Lower leg skin (tissue), 4 donors: ENCODE results near the gene YIF1B. TPM values are rescaled to one million over a fixed set of nuclear protein-coding genes. Genes with fewer than 3 reads are reported as not detected.

Source experiments
- DNase-seq, 2 donors: peaks; one replicate each; pipeline ENCODE4 v3.0.0-alpha.2; 2019; ENCODE audit warnings: low spot score in 2 of 2
- H3K4me3 ChIP-seq: fragments of 200-600 bp; sonication (generic); 2 replicates; pipeline ENCODE4 v1.5.1; 2017; ENCODE audit warnings: mild to moderate bottlenecking, low read depth; ENCODE audit not compliant: poor library complexity, severe bottlenecking
- POLR2A ChIP-seq, 2 donors: fragments of 450-650 bp; IDR thresholded peaks; one replicate each; pipeline ENCODE4 v1.6.1; 2016 to 2017; ENCODE audit warnings: antibody characterized with exemption in 2 of 2, mild to moderate bottlenecking in 1 of 2, moderate library complexity in 1 of 2
- WGBS, 2 donors: methylation state at CpG; one replicate each; pipeline ENCODE4 v1.1.5; 2018; 5-methylcytosine and 5-hydroxymethylcytosine counted together
- intact Hi-C: fragments of 100-400 bp; cut with DNase I; formaldehyde crosslinking; loops from one replicate; pipeline ENCODE4 v1.15.0; 2023; ENCODE audit warnings: low total_unique reads
- total RNA-seq, 4 donors: library from RNA; depleted of rRNA; stranded (reverse); fragments of >200 nt; gene quantifications; one replicate each; pipeline ENCODE4 v1.1.0, GENCODE V29; 2016
- TF ChIP-seq, protein P1 (sequence below), 3 donors: fragments of 450-650 bp; IDR thresholded peaks; one replicate each; pipeline ENCODE4 v1.5.1; 2016; ENCODE audit warnings: antibody characterized with exemption in 3 of 3, mild to moderate bottlenecking in 3 of 3, moderate library complexity in 2 of 3

The YIF1B gene
- total RNA-seq, 4 donors from 2014 or later: 14.1 to 38.5 (median 25.5) TPM

- no peak for DNase-seq
Measured at GRCh38 chr19:38281811-38282566, 33.8 kb downstream of the YIF1B start.

GRCh38 chr19:38280030-38280921 is 35.5 kb downstream of the YIF1B start:
- H3K4me3 ChIP-seq: no peak overlapping the region
- no peak for TF ChIP-seq POLR2A (IDR thresholded peaks at IDR 0.05)
- WGBS, 2 donors: 59 to 69% methylated on average over 17 of the region's 17 CpGs
- no peak for DNase-seq
- intact Hi-C loops: no loop called here

More at GRCh38 chr19:38281811-38282566, 33.8 kb downstream of the YIF1B start:
- H3K4me3 ChIP-seq: no peak overlapping the region
- 63 to 65% methylated on average over 7 of the region's 7 CpGs for WGBS, 2 donors
- intact Hi-C loops: no loop called here
- no peak for TF ChIP-seq POLR2A (IDR thresholded peaks at IDR 0.05)
- TF ChIP-seq, protein P1, sequence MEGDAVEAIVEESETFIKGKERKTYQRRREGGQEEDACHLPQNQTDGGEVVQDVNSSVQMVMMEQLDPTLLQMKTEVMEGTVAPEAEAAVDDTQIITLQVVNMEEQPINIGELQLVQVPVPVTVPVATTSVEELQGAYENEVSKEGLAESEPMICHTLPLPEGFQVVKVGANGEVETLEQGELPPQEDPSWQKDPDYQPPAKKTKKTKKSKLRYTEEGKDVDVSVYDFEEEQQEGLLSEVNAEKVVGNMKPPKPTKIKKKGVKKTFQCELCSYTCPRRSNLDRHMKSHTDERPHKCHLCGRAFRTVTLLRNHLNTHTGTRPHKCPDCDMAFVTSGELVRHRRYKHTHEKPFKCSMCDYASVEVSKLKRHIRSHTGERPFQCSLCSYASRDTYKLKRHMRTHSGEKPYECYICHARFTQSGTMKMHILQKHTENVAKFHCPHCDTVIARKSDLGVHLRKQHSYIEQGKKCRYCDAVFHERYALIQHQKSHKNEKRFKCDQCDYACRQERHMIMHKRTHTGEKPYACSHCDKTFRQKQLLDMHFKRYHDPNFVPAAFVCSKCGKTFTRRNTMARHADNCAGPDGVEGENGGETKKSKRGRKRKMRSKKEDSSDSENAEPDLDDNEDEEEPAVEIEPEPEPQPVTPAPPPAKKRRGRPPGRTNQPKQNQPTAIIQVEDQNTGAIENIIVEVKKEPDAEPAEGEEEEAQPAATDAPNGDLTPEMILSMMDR (IDR thresholded peaks at IDR 0.05): no peak

DNA sequence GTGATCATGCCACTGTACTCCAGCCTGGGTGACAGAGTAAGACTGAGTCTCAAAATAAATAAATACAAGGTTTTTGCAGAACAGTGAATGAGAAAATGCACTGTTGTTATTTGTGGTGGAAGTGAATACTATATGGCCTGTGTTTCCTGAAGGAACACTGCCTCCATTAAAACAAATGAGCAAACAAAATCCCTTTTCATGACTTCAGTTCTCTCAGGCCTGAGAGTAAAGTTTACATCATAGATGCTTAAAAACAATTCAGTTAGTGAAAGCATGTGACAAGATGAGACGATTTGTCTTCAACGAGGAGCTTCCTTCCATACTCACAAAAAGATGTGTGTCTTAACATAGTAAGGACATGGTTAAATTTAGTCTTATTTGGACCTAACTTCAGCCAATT is 37.0 kb downstream of the YIF1B start:
- TF ChIP-seq POLR2A (IDR thresholded peaks at IDR 0.05): no peak
- TF ChIP-seq, protein P1 (IDR thresholded peaks at IDR 0.05): no peak
- intact Hi-C loops: no loop called here

DNA sequence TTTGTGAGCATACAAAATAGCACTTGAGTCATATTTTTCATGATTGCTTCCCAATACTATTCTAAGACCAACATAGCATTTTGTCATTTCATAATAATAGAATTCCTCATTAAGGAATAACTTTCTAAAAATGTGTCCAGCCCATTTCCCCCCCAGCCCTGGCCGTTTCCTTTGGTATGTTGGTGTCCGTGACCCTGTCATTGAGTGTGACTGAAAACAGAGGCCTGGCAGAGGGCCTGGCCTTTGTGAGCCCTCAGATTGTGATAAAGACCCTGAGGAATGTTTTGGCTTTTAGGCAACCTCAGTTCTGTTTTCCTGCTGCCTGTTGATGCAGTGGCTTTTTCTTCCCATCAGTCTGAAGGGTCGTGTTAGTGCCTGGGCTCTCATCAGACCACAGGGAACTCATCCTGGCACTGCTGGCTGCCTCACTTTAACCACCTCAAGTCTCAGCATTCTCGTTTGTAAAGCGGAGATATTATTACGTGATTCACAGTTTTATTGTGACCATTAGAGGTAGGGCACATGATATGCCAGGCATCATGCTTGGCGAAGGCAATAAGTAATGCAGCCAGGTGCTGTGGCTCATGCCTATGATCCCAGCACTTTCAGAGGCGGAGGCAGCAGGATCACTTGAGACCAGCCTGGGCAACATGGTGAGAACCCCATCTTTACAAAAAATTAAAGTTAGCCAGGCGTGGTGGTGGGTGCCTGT is 37.6 kb downstream of the YIF1B start:
- no peak for DNase-seq
- 49 to 59% methylated on average over 9 of the region's 9 CpGs for WGBS, 2 donors
- intact Hi-C loops: no loop called here
- no peak for TF ChIP-seq POLR2A (IDR thresholded peaks at IDR 0.05)
- TF ChIP-seq, protein P1 (IDR thresholded peaks at IDR 0.05): no peak
- H3K4me3 ChIP-seq: no peak overlapping the region

More for the DNA sequence above, 37.0 kb downstream of the YIF1B start:
- no peak for DNase-seq
- no peak overlapping the region for H3K4me3 ChIP-seq
- WGBS, 2 donors: 62% methylated on average over 2 of the region's 2 CpGs

DNA sequence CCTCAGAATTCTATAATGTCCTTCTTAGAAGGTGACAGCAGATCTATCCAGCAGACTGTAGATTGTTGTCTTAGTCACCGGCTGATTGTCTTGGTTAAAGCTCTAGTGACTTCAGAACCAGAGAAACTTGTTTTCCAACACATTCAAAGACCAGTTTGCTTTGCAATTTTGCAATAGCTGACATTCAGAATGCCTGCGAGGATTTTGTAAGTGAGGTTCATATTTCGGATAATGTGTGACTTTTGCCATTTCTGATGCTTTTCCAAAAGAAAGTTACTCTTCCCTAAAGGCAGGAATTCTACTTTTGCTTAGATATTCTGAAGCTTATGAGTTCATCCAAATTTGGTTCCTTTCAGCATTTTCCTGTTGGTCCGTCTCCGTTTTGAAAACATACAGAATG is 38.2 kb downstream of the YIF1B start:
- WGBS, 2 donors: 39 to 44% methylated on average over 5 of the region's 5 CpGs
- TF ChIP-seq, protein P1 (IDR thresholded peaks at IDR 0.05): no peak
- TF ChIP-seq POLR2A (IDR thresholded peaks at IDR 0.05): no peak

More for the DNA sequence above, 38.2 kb downstream of the YIF1B start:
- intact Hi-C loops: no loop called here
- H3K4me3 ChIP-seq: no peak overlapping the region
- DNase-seq: no peak
